GM21529 (cell line): Measurements from ENCODE around the gene PLEKHA3.
"Not testable (repeated sequence)": the region's sequence is repeated elsewhere in the genome, so short reads cannot be mapped to it uniquely, and the experiment has no call there.

Source experiments
- ATAC-seq: cut with Tn5 transposase; IDR thresholded peaks from one replicate; pipeline ENCODE4 v1.9.1; 2021; ENCODE audit not compliant: unreplicated experiment

Gene PLEKHA3

DNA sequence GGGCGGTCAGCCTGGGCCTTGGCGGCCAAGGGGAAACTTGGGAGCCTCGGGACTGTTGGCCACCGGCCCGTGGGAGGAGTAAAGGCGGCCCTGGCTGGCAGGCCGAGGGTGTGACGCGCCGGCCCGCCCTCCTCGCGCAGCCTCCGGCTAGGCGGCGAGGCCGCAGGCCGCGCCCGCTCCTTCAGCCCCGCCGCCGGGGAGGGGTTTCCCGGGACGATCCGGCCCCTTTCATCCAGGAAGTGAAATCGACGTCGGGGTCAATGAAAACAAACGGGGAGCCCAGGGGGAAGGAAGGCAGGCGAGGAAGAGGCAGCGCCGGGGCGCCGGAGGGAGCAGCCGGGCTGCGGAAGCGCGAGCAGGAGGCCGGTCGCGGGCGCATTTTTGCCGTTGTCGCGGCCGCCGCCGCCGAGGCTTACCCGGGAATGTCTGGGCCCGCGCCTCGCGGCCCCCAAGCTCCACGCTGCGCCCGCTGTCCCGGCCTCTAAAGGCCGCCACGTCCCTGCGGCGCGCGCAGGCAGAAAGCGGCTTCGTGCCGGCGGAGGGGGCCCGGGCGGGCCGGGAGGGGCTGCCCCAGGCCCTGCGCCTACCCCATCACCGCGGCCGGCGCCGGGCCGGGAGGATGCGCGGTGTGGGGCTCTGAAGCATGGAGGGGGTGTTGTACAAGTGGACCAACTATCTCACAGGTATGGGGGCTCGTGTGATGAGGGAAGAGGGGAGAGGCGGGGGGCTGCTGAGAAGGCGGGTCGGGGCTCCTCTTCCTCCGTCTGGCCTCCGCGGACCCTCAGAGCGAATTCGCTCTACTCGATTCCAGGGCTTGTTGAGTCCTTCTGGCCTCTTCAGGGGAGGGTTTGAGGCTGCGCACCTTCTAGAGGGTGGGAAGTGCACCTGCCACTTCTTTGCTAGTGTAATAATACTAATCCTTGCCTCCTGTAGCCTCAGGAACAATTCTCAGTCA is at the start of gene PLEKHA3:
PLEKHA3 (plus strand) TSS at position 231 of the 955 bp plus-strand sequence; CDS start at position 644, 413 bp downstream.
- ATAC-seq = peak; percentile 67

DNA sequence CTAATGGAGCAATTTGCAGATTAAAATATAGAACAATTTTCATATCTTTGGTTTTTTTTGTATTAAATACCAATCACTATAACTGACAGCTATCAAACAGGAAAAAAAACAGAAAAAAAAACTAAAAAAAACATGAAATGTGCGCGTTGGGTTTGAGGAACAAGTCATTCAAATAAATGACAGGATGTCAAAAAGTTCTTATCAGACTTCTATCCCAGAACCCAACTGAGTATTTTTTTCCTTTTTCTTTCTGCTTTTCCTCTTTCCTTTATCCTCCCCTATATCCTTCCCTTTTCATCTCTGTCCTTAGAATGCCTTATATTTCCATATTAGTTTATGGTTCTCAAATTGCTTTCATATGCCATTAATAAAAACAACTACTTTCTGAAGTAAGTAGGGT is 43.6 kb upstream of the PLEKHA3 start:
- ATAC-seq = no peak

DNA sequence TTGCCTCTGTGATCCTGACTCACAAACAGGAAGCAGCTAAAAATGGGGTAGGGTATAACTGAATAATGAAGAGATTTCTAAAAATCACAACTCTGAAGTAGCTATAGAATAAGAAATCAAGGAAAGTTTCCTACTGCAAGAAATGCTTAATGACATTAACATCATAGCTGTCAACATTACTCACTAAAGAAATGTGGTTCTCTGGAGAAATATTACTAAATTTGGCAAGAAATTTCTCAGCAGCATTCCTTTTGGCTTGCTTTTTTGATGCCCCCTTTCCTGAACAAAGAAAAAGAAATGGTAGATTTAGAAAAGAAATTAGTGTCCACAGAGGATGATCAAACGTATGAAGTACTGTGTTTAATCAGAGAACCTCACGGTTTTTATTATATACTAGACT is 38.8 kb upstream of the PLEKHA3 start:
- ATAC-seq = no peak

DNA sequence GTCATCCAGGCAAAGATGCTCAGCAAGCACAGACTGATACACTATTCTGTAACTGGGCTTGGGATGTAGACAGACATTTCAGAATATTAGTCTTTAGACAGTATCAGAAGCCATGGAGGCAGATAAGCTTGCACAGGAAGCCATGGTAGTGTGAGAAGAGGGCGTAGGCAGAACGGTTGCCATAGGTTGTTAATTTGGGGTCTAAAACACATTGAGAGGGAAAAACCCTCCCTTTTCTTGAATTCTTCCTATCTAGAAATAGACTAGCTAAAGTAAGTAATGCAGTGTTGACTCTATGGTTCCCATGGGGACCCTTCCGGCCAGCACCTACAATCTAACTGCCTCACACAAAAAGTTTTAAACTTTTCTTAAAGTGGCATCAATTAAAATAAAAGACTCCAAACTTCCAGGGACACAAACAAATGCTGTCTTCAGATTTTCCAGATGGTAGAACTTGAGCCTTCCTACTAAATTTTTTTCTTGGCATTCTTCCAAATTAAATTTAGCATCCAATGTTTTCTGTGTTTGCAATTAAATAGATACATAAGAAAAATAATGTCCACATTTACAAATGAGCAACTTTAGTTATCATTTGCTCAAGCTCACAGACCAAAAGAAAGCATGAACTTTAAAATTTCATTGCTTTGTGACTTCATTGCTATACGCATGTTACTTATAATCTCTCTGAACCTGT is 31.1 kb upstream of the PLEKHA3 start:
- ATAC-seq = no peak

DNA sequence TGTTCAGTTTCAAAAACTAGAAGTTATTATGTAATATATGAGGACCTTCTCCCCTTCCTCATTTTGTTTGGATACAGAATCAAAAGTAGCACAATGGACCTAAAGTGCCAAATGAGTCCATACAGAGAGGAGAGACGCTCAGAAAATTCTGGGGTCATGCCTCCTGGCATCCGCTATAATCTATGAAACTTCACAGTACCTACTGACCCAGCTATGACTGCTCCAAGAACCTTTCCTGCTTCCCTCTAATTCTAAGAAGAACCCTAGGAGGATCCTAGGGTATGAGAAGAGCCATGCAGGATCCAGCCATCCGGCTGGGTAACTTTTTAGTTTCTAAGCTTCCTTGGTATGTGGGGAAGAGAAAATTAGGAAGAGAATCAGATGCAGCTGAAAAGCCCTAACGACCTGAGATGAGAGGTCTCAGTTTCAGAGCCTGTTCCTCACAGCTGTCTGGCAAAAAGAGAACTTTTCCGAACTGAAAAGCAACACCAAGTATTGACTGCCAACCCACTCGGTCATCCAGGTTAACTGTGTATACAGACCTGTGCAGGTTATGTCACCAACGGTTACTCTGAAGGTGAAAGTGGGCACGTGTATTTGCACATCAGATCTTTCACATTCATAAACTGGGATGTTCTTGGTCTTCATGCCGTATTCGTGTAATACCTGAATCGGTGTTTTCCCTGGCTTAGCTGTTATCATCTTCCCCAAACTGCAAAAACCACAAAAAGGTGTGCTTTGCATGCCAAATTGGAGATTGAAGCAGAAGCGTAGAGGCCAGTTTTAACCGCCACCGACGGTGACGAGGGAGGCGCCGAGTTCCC is 30.3 kb upstream of the PLEKHA3 start:
- ATAC-seq = peak; percentile 12

DNA sequence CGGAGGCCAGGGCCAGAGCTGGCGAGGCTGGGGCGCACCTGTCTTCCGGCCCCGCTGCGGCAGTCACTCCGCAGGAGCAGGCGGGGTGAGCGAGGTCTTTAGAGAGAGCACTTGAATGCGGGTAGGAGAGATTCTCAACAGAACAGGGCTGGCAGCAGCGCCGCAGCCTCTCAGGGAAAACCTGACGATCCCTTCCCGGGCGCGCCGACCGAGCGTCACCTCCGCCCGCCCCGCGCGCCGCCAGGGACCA is 29.8 kb upstream of the PLEKHA3 start:
- peak; percentile 44 for ATAC-seq

DNA sequence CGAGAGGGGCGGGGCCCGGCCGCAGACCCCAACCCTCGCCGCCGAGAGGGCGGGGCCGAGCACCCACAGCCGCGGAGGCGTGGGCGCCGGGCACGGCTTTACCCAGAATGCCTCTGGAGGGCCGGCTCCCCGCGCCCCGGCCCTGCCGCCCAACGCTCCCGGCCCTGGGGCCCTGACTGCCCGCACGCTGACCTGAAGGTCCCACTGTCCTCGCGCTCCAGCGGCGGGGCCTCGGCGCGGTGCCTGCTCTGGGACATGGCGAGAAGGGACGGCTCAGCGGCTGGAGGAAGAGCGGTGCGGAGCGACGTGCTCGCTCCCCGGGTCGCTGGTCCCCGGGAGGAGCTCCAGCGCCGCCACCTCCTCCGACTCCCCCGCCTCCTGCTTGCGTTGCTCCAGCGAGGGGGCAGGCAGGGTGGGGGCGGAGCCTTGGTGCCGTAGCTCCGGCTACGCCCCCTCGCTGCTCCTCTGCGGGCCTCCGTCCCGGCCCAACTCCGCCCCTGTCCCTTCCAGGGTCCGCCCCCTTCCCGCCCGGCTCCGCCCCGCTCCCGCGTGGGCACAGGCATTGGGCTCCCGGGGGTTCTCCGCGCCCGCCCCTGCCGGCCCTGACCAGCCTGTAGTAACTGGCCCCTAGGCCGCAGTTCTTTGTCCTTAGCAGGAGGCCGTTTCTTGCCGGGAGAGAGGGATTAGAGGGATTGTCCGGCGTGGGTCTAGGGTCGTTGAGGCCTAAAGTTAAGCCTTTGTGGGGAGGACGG is 29.3 kb upstream of the PLEKHA3 start, which contains the start of the genes PJVK and PRKRA:
PJVK (plus strand) TSS at position 605 of the 752 bp plus-strand sequence. CDS start 2,032 bp downstream, outside the sequence.
PRKRA (minus strand) TSS at position 402 of the 752 bp plus-strand sequence; CDS start at position 257, 145 bp downstream.
- ATAC-seq = peak; percentile 76

DNA sequence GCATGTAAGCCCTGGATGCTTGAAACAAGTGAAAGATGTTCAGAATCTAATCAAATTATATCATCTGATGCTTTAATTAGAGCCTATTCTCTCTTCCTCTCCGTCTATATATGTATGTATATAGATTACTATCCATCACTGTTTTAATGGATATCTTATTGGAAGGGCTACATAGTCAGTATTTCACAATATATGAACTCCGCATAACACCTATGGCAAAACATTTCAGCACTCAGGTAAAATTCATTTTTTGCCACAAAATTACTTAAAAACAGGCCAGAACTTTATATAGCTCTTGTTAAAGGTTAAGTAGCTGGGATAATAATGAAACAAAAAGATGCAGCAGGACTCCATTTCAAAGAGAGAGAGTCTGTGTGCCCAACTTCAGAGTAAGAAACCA is 27.9 kb upstream of the PLEKHA3 start:
- ATAC-seq = no peak

DNA sequence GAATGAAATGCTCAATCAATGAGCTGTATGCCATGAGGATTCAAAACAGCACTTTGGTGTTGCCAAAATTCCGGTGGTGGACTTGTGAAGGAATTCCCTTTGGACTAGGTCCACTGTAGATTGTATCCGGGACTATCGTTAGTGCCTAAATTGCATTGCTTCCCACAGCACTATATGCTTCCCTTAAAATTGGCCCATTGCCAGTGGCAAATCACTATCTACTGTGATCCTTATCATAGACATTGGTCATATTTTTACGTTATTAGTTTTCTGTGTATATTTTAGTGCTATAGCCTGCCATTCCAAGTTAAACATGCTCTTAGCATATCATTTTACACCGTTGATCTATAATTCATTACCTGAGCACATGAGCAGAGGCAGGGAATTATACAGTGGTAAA is 27.4 kb upstream of the PLEKHA3 start:
- ATAC-seq = no peak

DNA sequence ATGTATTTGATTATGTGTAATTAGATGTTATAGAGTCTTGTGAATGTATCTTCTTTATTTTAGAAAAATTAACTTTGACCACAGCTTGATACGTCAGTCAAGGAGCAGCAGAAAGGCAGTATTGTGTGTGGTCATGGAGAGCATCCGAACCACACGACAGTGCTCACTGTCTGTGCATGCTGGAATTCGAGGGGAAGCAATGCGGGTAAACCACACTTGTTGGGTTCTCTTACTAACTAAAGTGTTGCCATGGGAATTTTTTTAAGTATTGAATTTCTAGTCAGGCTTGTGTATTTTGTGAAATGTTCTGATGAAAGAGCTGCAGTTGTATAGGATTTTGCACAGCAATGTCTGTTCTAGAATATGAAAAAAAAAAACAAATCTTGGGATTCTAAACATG is 24.3 kb upstream of the PLEKHA3 start:
- no peak for ATAC-seq

DNA sequence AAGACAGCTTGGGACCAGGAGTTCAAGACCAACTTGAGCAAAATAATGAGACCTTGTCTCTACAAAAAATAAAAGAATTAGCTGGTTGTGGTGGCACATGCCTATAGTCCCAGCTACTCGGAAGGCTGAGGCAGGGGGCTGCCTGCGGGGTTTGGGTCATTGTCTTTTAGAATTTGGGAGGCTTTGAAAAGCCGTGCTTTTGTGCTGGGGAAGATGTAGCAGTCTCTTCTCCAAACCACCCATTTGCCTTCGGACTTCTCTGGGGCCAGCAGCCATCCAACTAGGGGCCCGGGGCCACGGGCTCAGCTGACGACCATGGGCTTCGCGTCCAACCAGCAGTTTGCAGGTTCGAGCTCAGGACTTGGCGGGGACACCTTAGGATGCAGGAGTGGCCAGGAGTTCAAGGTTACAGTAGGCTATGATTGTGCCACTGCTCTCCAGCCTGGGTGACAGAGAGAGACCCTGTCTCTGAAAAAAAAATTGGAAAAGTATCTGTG is 22.8 kb upstream of the PLEKHA3 start:
- no peak for ATAC-seq

DNA sequence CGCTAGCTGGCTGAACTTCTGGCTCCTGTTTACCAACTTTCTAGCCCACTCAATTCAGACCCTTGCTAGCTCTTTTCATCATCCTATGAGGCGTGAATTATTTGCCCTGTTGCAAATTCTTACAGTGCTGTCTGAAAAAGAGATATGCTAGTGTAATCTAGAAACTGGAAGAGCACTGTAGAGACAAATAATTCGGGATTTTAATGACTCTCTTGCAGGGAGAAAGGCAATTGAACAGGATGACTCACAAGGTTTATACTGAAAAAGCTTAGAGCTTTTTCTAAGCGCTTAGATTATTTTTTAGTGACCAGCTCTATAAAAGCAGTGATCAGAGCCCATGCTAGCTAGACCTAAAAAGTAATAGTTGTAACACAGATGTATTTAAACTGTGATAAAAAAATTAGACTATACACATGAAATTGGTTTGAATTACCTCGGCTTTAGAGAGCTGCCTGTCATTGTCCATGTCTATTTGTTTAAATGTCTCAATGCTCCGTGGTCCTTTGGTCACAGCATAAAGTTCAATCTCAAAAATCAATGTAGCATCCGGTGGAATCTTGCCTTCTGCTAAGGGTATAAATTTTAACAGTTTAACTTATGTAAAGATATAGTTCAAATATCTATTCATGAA is 10.9 kb upstream of the PLEKHA3 start:
- no peak for ATAC-seq

DNA sequence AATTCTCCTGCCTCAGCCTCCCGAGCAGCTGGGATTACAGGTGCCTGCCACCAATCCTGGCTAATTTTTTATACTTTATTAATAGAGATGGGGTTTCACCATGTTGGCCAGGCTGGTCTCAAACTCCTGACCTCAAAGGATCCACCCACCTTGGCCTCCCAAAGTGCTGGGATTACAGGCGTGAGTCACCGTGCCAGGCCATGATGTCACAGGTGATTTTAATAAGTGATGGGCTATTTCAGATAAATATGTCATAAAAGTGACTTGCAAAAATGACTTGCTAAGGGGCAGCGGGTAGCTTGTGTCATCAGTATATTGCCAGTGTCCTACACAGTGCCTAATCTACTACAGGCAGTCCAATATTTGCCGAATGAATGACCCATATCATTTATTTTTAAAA is 8.9 kb upstream of the PLEKHA3 start:
- ATAC-seq = not testable (repeated sequence)

DNA sequence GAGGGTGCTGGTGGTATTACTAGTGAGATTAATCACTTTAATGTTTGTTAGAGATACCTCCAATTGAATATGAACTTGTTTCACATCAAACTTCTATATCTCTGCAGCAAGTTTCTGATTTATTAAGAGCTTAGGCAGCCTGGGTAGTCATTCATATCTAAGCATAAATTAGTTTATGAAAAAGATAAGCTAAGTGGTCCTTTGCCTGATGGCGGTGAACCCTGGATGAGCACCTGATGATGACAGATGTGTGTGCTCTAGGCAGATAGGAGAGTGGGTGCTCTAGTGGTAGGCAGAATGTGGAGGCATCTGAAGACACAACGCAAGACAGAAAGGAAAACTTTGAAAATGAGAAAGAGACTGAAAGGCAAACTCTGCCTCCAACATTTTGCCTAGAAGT is 6.9 kb upstream of the PLEKHA3 start:
- ATAC-seq = no peak

DNA sequence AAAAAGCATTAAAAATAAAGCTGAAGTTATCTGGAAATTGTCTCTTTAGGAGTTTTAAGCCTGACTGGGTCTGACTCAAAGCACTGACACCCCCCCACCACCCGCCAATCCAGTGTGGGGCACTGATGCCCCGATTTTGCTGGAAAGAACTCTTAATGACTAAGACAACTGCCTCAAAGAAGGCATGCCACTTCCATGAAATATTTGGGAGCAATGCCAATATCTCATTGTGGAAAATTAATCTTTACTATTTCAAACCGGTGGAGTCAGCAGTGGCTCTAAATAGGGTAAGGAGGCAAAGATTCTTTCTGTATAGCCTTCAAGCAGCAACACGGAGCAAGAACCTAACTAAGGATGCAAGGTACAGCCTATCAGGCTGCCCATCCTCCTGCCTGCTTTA is 6.3 kb upstream of the PLEKHA3 start:
- no peak for ATAC-seq

DNA sequence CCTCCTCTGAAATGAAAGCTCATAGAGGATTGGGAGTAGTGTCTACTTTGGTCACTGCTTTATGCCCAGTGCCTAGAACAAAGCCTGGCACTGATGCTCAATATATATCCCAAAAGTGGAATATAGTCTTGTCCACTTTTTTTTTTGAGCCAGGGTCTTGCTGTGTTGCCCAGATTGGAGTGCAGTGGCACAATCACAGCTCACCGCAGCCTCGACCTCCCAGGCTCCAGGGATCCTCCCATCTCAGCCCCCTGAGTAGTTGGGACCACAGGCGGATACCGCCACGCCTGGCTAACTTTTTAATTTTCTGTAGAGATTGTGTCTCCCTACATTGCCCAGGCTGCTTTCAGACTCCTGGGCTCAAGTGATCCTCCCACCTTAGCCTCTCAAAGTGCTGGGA is 5.7 kb upstream of the PLEKHA3 start:
- no peak for ATAC-seq

DNA sequence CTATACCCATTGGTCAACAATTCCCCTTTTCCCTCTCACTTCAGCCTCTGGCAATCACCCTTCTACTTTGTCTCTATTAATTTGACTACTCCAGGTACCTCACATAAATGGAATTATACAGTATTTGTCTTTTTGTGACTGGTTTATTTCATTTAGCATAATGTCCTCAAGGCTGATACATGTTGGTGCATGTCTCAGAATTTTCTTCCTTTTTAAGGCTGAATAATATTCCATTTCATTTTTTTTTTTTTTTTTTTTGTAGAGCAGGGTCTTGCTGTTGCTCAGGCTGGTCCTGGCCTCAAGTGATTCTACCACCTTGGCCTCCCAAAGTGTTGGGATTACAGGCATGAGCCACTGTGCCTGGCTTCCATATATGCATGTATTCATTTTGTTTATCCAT is 3.8 kb upstream of the PLEKHA3 start:
- ATAC-seq = no peak

DNA sequence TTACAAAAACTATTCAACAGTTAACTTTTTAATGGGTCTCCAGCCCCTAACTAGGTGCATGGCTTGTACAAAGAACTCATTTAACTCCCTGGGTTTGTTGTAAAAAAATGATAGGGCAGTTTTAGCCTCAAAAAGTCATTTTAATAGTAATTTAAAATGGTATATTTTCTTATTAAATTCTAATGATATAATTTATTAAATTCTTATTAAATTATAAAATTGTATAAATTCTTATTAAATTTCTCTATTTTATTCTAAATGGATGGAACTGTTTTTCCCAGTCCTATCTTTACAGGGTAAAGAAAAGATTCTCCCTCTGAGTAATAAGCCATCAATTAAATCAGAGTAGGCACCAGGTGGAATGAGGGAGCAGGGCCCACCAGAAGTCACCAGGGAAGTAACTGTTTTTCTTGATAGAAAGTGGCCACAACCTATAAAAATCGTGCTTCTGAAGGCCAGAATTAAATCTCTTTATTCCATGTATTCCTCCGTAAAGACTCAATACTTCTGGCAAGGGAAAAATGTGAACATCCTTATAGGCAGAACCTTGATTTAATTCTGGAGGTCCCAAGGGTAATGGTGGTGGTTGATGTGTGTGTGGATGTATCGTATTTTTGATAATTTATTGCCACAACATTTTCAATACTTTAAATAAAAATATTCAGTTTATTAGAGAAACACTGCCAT is 2.7 kb upstream of the PLEKHA3 start:
- no peak for ATAC-seq

DNA sequence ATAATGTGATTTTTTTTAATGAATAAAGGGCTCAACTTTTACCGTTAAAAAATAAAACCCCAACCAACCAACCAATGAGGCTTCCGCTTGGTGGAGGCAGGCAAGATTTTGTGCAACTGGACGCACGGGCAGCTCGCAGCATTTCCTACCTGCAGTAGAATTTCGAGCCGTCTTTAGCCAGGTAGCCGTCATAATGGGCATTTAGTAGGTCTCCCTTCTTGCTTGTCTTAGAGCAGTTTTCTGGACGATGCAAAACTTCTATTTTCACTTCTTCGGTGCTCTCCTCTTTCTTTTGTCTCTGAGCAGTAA is 2.2 kb upstream of the PLEKHA3 start:
- no peak for ATAC-seq
